ENCODE data around the gene TMEM244.
"Not testable (repeated sequence)": the region's sequence is repeated elsewhere in the genome, so short reads cannot be mapped to it uniquely, and the experiment has no call there.

TMEM244 gene

GRCh38 chr6:129860908-129861665, at the start of gene TMEM244:
Gene TMEM244 (minus strand): TSS chr6:129861315. CDS start chr6:129861188, 127 bp downstream.
- H3K4me3 ChIP-seq (ENCODE audit: low read depth, low read length) = peak within 1 kb of the TSS; percentile 34
- no peak for DNase-seq (ENCODE audit: low read depth)

- DNase-seq (ENCODE audit: low read depth) = no peak
- H3K4me3 ChIP-seq (ENCODE audit: low read depth, low read length) = no peak overlapping the region
Observed at GRCh38 chr6:129908858-129909257, 47.7 kb upstream of the TMEM244 start.

- no peak overlapping the region for H3K4me3 ChIP-seq (ENCODE audit: low read depth, low read length)
- no peak for DNase-seq (ENCODE audit: low read depth)
Observed at GRCh38 chr6:129908356-129908755, 47.2 kb upstream of the TMEM244 start.

GRCh38 chr6:129906515-129907077, 45.5 kb upstream of the TMEM244 start:
- no peak for DNase-seq (ENCODE audit: low read depth)
- no peak overlapping the region for H3K4me3 ChIP-seq (ENCODE audit: low read depth, low read length)

GRCh38 chr6:129903082-129903481, 42.0 kb upstream of the TMEM244 start:
- H3K4me3 ChIP-seq (ENCODE audit: low read depth, low read length) = no peak overlapping the region
- no peak for DNase-seq (ENCODE audit: low read depth)

GRCh38 chr6:129902681-129903080, 41.6 kb upstream of the TMEM244 start:
- no peak overlapping the region for H3K4me3 ChIP-seq (ENCODE audit: low read depth, low read length)
- DNase-seq (ENCODE audit: low read depth) = no peak

- no peak overlapping the region for H3K4me3 ChIP-seq (ENCODE audit: low read depth, low read length)
- DNase-seq (ENCODE audit: low read depth) = no peak
Observed at GRCh38 chr6:129901910-129902309, 40.8 kb upstream of the TMEM244 start.

- DNase-seq (ENCODE audit: low read depth) = no peak
- no peak overlapping the region for H3K4me3 ChIP-seq (ENCODE audit: low read depth, low read length)
Observed at GRCh38 chr6:129895692-129896091, 34.6 kb upstream of the TMEM244 start.

GRCh38 chr6:129894921-129895320, 33.8 kb upstream of the TMEM244 start:
- no peak for DNase-seq (ENCODE audit: low read depth)
- H3K4me3 ChIP-seq (ENCODE audit: low read depth, low read length) = no peak overlapping the region

- no peak overlapping the region for H3K4me3 ChIP-seq (ENCODE audit: low read depth, low read length)
- DNase-seq (ENCODE audit: low read depth) = no peak
Observed at GRCh38 chr6:129893640-129894039, 32.5 kb upstream of the TMEM244 start.

GRCh38 chr6:129890701-129891100, 29.6 kb upstream of the TMEM244 start:
- DNase-seq (ENCODE audit: low read depth) = no peak
- H3K4me3 ChIP-seq (ENCODE audit: low read depth, low read length) = no peak overlapping the region

- H3K4me3 ChIP-seq (ENCODE audit: low read depth, low read length) = no peak overlapping the region
- DNase-seq (ENCODE audit: low read depth) = peak; percentile 66
Observed at GRCh38 chr6:129890164-129890563, 29.0 kb upstream of the TMEM244 start.

GRCh38 chr6:129889580-129889979, 28.5 kb upstream of the TMEM244 start:
- DNase-seq (ENCODE audit: low read depth) = peak; percentile 67
- no peak overlapping the region for H3K4me3 ChIP-seq (ENCODE audit: low read depth, low read length)

- H3K4me3 ChIP-seq (ENCODE audit: low read depth, low read length) = no peak overlapping the region
- DNase-seq (ENCODE audit: low read depth) = no peak
Observed at GRCh38 chr6:129886401-129887155, 25.5 kb upstream of the TMEM244 start.

- no peak overlapping the region for H3K4me3 ChIP-seq (ENCODE audit: low read depth, low read length)
- no peak for DNase-seq (ENCODE audit: low read depth)
Observed at GRCh38 chr6:129884211-129884610, 23.1 kb upstream of the TMEM244 start.

- H3K4me3 ChIP-seq (ENCODE audit: low read depth, low read length) = no peak overlapping the region
- DNase-seq (ENCODE audit: low read depth) = no peak
Observed at GRCh38 chr6:129882510-129883023, 21.5 kb upstream of the TMEM244 start.

GRCh38 chr6:129877894-129878293, 16.8 kb upstream of the TMEM244 start:
- H3K4me3 ChIP-seq (ENCODE audit: low read depth, low read length); DNase-seq (ENCODE audit: low read depth): not testable (repeated sequence)

- no peak overlapping the region for H3K4me3 ChIP-seq (ENCODE audit: low read depth, low read length)
- DNase-seq (ENCODE audit: low read depth) = no peak
Observed at GRCh38 chr6:129875610-129876520, 14.8 kb upstream of the TMEM244 start.

- no peak overlapping the region for H3K4me3 ChIP-seq (ENCODE audit: low read depth, low read length)
- DNase-seq (ENCODE audit: low read depth) = no peak
Observed at GRCh38 chr6:129874837-129875236, 13.7 kb upstream of the TMEM244 start.

Data from skeletal muscle cell (primary cell).